IMR-90 (cell line): ENCODE measurements around the gene UST. TPM values are rescaled to one million over a fixed set of nuclear protein-coding genes. Genes with fewer than 3 reads are reported as not detected.

Experiments used
- ATAC-seq: fragments of 200-7000 bp; cut with Tn5 transposase; 2 replicates; pipeline ENCODE4 v1.9.1; 2020; ENCODE audit warnings: low read depth, mild to moderate bottlenecking, moderate library complexity
- BruUV-seq: library from RNA; stranded (reverse); fragments of 400-500 nt; replicated peaks from 2 replicates; lab custom pipeline; 2021; lab: Mats Ljungman, UMichigan
- CTCF ChIA-PET: fragments of 300-600 bp; formaldehyde crosslinking; extraction: SDS; loops from one replicate; lab custom pipeline; 2021; ENCODE audit warnings: antibody characterized with exemption; lab: Yijun Ruan, JAX
- POLR2A ChIA-PET: fragments of 300-600 bp; sonication (Branson Sonifier 250); formaldehyde crosslinking; loops from one replicate; lab custom pipeline; 2022; ENCODE audit warnings: antibody characterized with exemption; ENCODE audit not compliant: unreplicated experiment; lab: Charles Lee
- DNase-seq: peaks from one replicate; pipeline ENCODE4 v3.0.0; 2013
- H2AFZ ChIP-seq: replicated peaks from 2 replicates; pipeline ENCODE3; 2013; ENCODE audit warnings: low read length, mild to moderate bottlenecking; ENCODE audit not compliant: poor library complexity
- H2AK5ac ChIP-seq: 2 replicates; pipeline ENCODE4 v1.6.1; 2013; ENCODE audit warnings: low read depth, low read length, inconsistent platforms
- H2AK9ac ChIP-seq: replicated peaks from 2 replicates; pipeline ENCODE3; 2013; ENCODE audit warnings: mild to moderate bottlenecking, low read depth, low read length, moderate library complexity; ENCODE audit not compliant: poor library complexity
- H2BK120ac ChIP-seq: 2 replicates; pipeline ENCODE4 v1.6.1; 2013; ENCODE audit warnings: low read depth, low read length, inconsistent platforms
- H2BK15ac ChIP-seq: 3 replicates; pipeline ENCODE4 v1.6.1; 2013; ENCODE audit warnings: low read depth, low read length, inconsistent platforms
- H2BK20ac ChIP-seq: 2 replicates; pipeline ENCODE4 v1.6.1; 2013; ENCODE audit warnings: low read depth, mild to moderate bottlenecking, inconsistent platforms, low read length, moderate library complexity
- H2BK5ac ChIP-seq: 2 replicates; pipeline ENCODE4 v1.6.1; 2013; ENCODE audit warnings: mild to moderate bottlenecking, low read depth, low read length, inconsistent platforms; ENCODE audit not compliant: poor library complexity, severe bottlenecking
- H3K14ac ChIP-seq: replicated peaks from 2 replicates; pipeline ENCODE4 v1.6.1; 2013; ENCODE audit warnings: low read depth, low read length, inconsistent platforms
- H3K18ac ChIP-seq: 2 replicates; pipeline ENCODE4 v1.6.1; 2013; ENCODE audit warnings: low read depth, low read length, control low read depth
- H3K23ac ChIP-seq: 2 replicates; pipeline ENCODE4 v1.6.1; 2013; ENCODE audit warnings: low read depth, low read length, inconsistent platforms
- H3K27ac ChIP-seq: 2 replicates; pipeline ENCODE4 v1.5.1; 2013; ENCODE audit warnings: mild to moderate bottlenecking, control low read depth, low read length; ENCODE audit not compliant: insufficient read depth
- H3K27me3 ChIP-seq: 2 replicates; pipeline ENCODE4 v1.6.1; 2013; ENCODE audit warnings: low read length; ENCODE audit not compliant: control insufficient read depth, insufficient read depth
- H3K36me3 ChIP-seq: 2 replicates; pipeline ENCODE4 v1.6.1; 2013; ENCODE audit warnings: low read length, mixed read lengths; ENCODE audit not compliant: control insufficient read depth, insufficient read depth
- H3K4ac ChIP-seq: 2 replicates; pipeline ENCODE4 v1.6.1; 2013; ENCODE audit warnings: low read depth, low read length, inconsistent platforms
- H3K4me1 ChIP-seq: 2 replicates; pipeline ENCODE4 v1.6.1; 2013; ENCODE audit warnings: low read length, mixed read lengths; ENCODE audit not compliant: control insufficient read depth, insufficient read depth
- H3K4me2 ChIP-seq: 2 replicates; pipeline ENCODE4 v1.6.1; 2013; ENCODE audit warnings: low read depth, mild to moderate bottlenecking, control low read depth, low read length, moderate library complexity
- H3K4me3 ChIP-seq: 2 replicates; pipeline ENCODE4 v1.5.1; 2013; ENCODE audit warnings: low read depth, mild to moderate bottlenecking, control low read depth, low read length, moderate library complexity; ENCODE audit not compliant: insufficient read depth
- H3K56ac ChIP-seq: 2 replicates; pipeline ENCODE4 v1.6.1; 2013; ENCODE audit warnings: low read length, inconsistent platforms; ENCODE audit not compliant: insufficient read depth; ENCODE audit errors: extremely low read depth
- H3K79me1 ChIP-seq, 2 experiments: 2 replicates each; pipeline ENCODE4 v1.6.1; 2013; ENCODE audit warnings: low read length in 2 of 2, inconsistent platforms in 1 of 2, low read depth in 1 of 2
- H3K9ac ChIP-seq: 2 replicates; pipeline ENCODE4 v1.6.1; 2013; ENCODE audit warnings: low read depth, low read length, control low read depth
- H3K9me1 ChIP-seq: 2 replicates; pipeline ENCODE4 v1.6.1; 2013; ENCODE audit warnings: low read length, inconsistent platforms; ENCODE audit not compliant: insufficient read depth
- H3K9me3 ChIP-seq: 2 replicates; pipeline ENCODE4 v1.6.1; 2013; ENCODE audit warnings: low read length; ENCODE audit not compliant: control insufficient read depth, insufficient read depth
- H4K20me1 ChIP-seq: 2 replicates; pipeline ENCODE4 v1.6.1; 2013; ENCODE audit warnings: low read length, inconsistent platforms; ENCODE audit not compliant: insufficient read depth
- H4K5ac ChIP-seq: 2 replicates; pipeline ENCODE4 v1.6.1; 2013; ENCODE audit warnings: mild to moderate bottlenecking, low read depth, low read length, control low read depth
- H4K8ac ChIP-seq, 2 experiments: 2 replicates each; pipeline ENCODE4 v1.6.1; 2013; ENCODE audit warnings: low read depth in 2 of 2, low read length in 2 of 2, control low read depth in 1 of 2, inconsistent platforms in 1 of 2
- H4K91ac ChIP-seq: 2 replicates; pipeline ENCODE4 v1.6.1; 2013; ENCODE audit warnings: low read depth, low read length, inconsistent platforms; ENCODE audit not compliant: insufficient read depth
- BHLHE40 ChIP-seq: fragments of 150-350 bp; IDR thresholded peaks from 2 replicates; pipeline ENCODE4 v1.6.1; 2016; ENCODE audit warnings: mild to moderate bottlenecking, low read depth, low read length
- CEBPB ChIP-seq: IDR thresholded peaks from 2 replicates; pipeline ENCODE4 v1.6.1; 2012; ENCODE audit warnings: low read depth, low read length, improper control_type of control experiment
- CHD1 ChIP-seq: IDR thresholded peaks from 2 replicates; pipeline ENCODE4 v1.6.1; 2012; ENCODE audit warnings: low read depth, low read length, improper control_type of control experiment
- CTCF ChIP-seq: conservative IDR thresholded peaks from 2 replicates; pipeline ENCODE4 v1.5.1; 2012; ENCODE audit warnings: mild to moderate bottlenecking, low read depth, low read length, improper control_type of control experiment
- FOS ChIP-seq: fragments of 150-350 bp; IDR thresholded peaks from 2 replicates; pipeline ENCODE4 v1.6.1; 2016; ENCODE audit warnings: low read depth, low read length
- MAFK ChIP-seq: IDR thresholded peaks from 2 replicates; pipeline ENCODE4 v1.6.1; 2012; ENCODE audit warnings: low read depth, low read length, improper control_type of control experiment
- MAZ ChIP-seq: IDR thresholded peaks from 2 replicates; pipeline ENCODE4 v1.6.1; 2012; ENCODE audit warnings: low read depth, mild to moderate bottlenecking, low read length, improper control_type of control experiment, moderate library complexity, borderline replicate concordance
- MXI1 ChIP-seq: IDR thresholded peaks from 2 replicates; pipeline ENCODE4 v1.6.1; 2012; ENCODE audit warnings: low read depth, mild to moderate bottlenecking, low read length, moderate library complexity, borderline replicate concordance
- NFE2L2 ChIP-seq: fragments of 150-350 bp; IDR thresholded peaks from 2 replicates; pipeline ENCODE4 v1.6.1; 2016; ENCODE audit warnings: low read depth, mild to moderate bottlenecking, low read length
- POLR2A ChIP-seq: IDR thresholded peaks from 2 replicates; pipeline ENCODE4 v1.6.1; 2012; ENCODE audit warnings: mild to moderate bottlenecking, low read depth, low read length
- RAD21 ChIP-seq: IDR thresholded peaks from 2 replicates; pipeline ENCODE4 v1.6.1; 2012; ENCODE audit warnings: low read length, improper control_type of control experiment
- RCOR1 ChIP-seq: IDR thresholded peaks from 2 replicates; pipeline ENCODE4 v1.6.1; 2012; ENCODE audit warnings: mild to moderate bottlenecking, low read length, improper control_type of control experiment; ENCODE audit not compliant: insufficient replicate concordance
- RFX5 ChIP-seq: IDR thresholded peaks from 2 replicates; pipeline ENCODE4 v1.8.0; 2012; ENCODE audit warnings: low read depth, mild to moderate bottlenecking, low read length, moderate library complexity
- SMC3 ChIP-seq: fragments of 150-350 bp; IDR thresholded peaks from 2 replicates; pipeline ENCODE4 v1.6.1; 2016; ENCODE audit warnings: low read depth, mild to moderate bottlenecking, antibody characterized with exemption, low read length, moderate library complexity
- USF2 ChIP-seq: fragments of 150-350 bp; IDR thresholded peaks from 2 replicates; pipeline ENCODE4 v1.6.1; 2017; ENCODE audit warnings: mild to moderate bottlenecking, antibody characterized with exemption, low read length, low read depth
- WGBS, 2 experiments: methylation state at CpG; one replicate each; pipeline versions ENCODE4 v1.1.5 to v1.1.7; 2013; ENCODE audit warnings: missing lambda C conversion rate in 2 of 2; ENCODE audit not compliant: insufficient read length in 1 of 2; ENCODE audit errors: extremely low coverage in 2 of 2; 5-methylcytosine and 5-hydroxymethylcytosine counted together
- dilution Hi-C: fragments of 300-500 bp; cut with HindIII; formaldehyde crosslinking; loops from one replicate; pipeline ENCODE4 v1.14.3; 2018; ENCODE audit warnings: low sequenced_read_pairs; ENCODE audit not compliant: unreplicated experiment
- in situ Hi-C: fragments of 300-500 bp; cut with MboI; formaldehyde crosslinking; loops from 3 replicates; pipeline ENCODE4 v1.14.3; 2019; ENCODE audit warnings: low sequenced_read_pairs, inconsistent platforms, mixed read lengths
- intact Hi-C: fragments of 100-400 bp; cut with micrococcal nuclease; formaldehyde crosslinking; loops from 2 replicates; pipeline ENCODE4 v1.10.0; 2022
- polyA plus RNA-seq, 3 experiments: library from polyadenylated mRNA; depleted of rRNA; stranded (reverse); fragments of >200 nt; gene quantifications; 2 replicates each; pipeline ENCODE4 v1.2.3, GENCODE V29; 2012; ENCODE audit warnings: low replicate concordance in 1 of 3
- total RNA-seq: library from RNA; depleted of rRNA; stranded (reverse); fragments of >200 nt; gene quantifications from 2 replicates; pipeline ENCODE4 v1.2.3, GENCODE V29; 2012
- TF ChIP-seq, protein P1 (sequence below): fragments of 150-350 bp; IDR thresholded peaks from 2 replicates; pipeline ENCODE4 v1.6.1; 2016; ENCODE audit warnings: low read depth, mild to moderate bottlenecking, low read length, moderate library complexity, borderline replicate concordance

UST gene
- total and polyA plus RNA-seq, 2 of the 4 experiments (the other 2 are of a cell fraction): 7.7 to 13.8 TPM

DNA sequence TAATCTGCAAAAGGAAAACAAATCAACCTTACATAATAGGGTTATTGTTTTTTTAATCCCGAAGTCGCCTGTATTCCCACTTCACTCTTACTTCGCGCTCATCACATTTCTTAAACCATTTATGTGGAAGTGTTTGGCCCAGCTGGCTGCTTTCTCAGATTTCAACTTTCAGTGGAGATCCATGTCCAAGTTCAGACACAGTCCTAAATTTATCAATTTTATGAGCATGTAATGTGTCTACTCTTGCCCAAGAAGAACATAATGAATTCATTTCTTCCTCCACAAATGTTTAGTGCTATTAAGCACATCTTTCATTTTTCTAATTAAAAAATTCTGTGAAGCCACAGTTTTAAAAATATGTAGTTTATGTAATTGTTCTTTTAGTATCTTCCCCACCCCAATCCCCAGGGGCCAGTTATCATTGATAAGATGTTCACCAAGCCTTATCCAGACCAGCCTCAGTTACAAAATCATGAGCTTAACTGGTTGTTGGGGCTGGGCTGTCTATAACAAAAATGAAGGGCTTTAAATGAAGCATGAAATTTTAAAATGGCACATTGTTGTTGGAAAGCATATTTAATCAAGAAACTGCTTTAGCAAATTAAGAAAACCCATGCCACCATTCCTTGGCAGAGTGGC lies 151.7 kb downstream of the UST start:
- no peaks in the 10 kb centered on the region for H4K20me1 ChIP-seq
- H4K8ac ChIP-seq: no peak overlapping the region
- H2AFZ ChIP-seq: no peak overlapping the region
- H2BK120ac ChIP-seq: no peak overlapping the region
- H2AK9ac ChIP-seq: no peak overlapping the region
- DNase-seq (no peak), ATAC-seq (no peak)
- ChIA-PET CTCF (interaction anchor here (1.1 kb wide), 1 partner anchor 10 kb away, joined by 3 read pairs; no protein-coding TSS in a partner anchor), POLR2A (no interaction called here)
- no peak overlapping the region for H3K4ac ChIP-seq
- H3K36me3 ChIP-seq: no peaks in the 10 kb centered on the region; the same call in 1 of the 2 replicates
- H2BK20ac ChIP-seq: no peak overlapping the region
- no peak overlapping the region for H2BK5ac ChIP-seq
- in situ Hi-C loops (no loop called here), intact Hi-C loops (no loop called here), dilution Hi-C loops (no loop called here)
- H3K9me1 ChIP-seq: 0 out of 2 replicates have a peak, but pooled peaks cover 2% of the 10 kb centered on the region
- H3K4me2 ChIP-seq: no peak overlapping the region
- H3K56ac ChIP-seq: no peak overlapping the region
- H4K5ac ChIP-seq: no peak overlapping the region
- no peak overlapping the region for H3K4me3 ChIP-seq
- no peaks in the 10 kb centered on the region for H3K27me3 ChIP-seq
- no peak overlapping the region for H3K14ac ChIP-seq
- no peaks in the 10 kb centered on the region for H3K9me3 ChIP-seq
- BruUV-seq: no TSS peak
- H3K79me1 ChIP-seq: peaks cover 0 to 3% of the 10 kb centered on the region in 2 experiments; a peak in 2 of 4 replicates
- no peak overlapping the region for H3K23ac ChIP-seq
- H3K18ac ChIP-seq: no peak overlapping the region
- no peaks in the 10 kb centered on the region for H3K4me1 ChIP-seq
- no peak overlapping the region for H3K9ac ChIP-seq
- H3K27ac ChIP-seq: no peak overlapping the region
- no CpG with 5 or more reads among the region's 4 CpGs for WGBS, 2 experiments
- no peak overlapping the region for H4K91ac ChIP-seq
- TF ChIP-seq CEBPB (no peak), MAFK (no peak), POLR2A (no peak), RFX5 (no peak), BHLHE40 (no peak), USF2 (no peak), FOS (no peak), RCOR1 (no peak), CTCF (no peak), CHD1 (no peak), SMC3 (no peak), NFE2L2 (no peak), MAZ (no peak), RAD21 (no peak), MXI1 (no peak)
- TF ChIP-seq, protein P1, sequence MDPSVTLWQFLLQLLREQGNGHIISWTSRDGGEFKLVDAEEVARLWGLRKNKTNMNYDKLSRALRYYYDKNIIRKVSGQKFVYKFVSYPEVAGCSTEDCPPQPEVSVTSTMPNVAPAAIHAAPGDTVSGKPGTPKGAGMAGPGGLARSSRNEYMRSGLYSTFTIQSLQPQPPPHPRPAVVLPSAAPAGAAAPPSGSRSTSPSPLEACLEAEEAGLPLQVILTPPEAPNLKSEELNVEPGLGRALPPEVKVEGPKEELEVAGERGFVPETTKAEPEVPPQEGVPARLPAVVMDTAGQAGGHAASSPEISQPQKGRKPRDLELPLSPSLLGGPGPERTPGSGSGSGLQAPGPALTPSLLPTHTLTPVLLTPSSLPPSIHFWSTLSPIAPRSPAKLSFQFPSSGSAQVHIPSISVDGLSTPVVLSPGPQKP: no peak
- H2BK15ac ChIP-seq: no peak overlapping the region
- H2AK5ac ChIP-seq: no peak overlapping the region
